Gastroesophageal sphincter (tissue), 4 donors: ENCODE results near the gene GBX1. TPM values are rescaled to one million over a fixed set of nuclear protein-coding genes. Genes with fewer than 3 reads are reported as not detected.

ENCODE experiments used
- ATAC-seq: fragments of 150-250 bp; one replicate; pipeline ENCODE4 v1.9.1; 2016; ENCODE audit warnings: mild to moderate bottlenecking, moderate library complexity
- H3K27ac ChIP-seq, 4 donors: fragments of 200-600 bp; sonication (generic) in 3 of 4; 1 replicate in 3 of 4; 2 replicates in 1 of 4; pipeline ENCODE4 v1.5.1; 2016 to 2019
- H3K27me3 ChIP-seq: fragments of 200-600 bp; sonication (generic); one replicate; pipeline ENCODE4 v1.5.1; 2019
- H3K36me3 ChIP-seq, 2 donors: fragments of 200-600 bp; sonication (generic); one replicate each; pipeline ENCODE4 v1.5.1; 2019; ENCODE audit warnings: control low read depth in 1 of 2
- H3K4me1 ChIP-seq, 3 donors: fragments of 200-600 bp; sonication (generic); 1 replicate in 2 of 3; 2 replicates in 1 of 3; pipeline ENCODE4 v1.5.1; 2016 to 2019; ENCODE audit warnings: control low read depth in 2 of 3
- H3K4me3 ChIP-seq, 2 donors: fragments of 200-600 bp; sonication (generic); one replicate each; pipeline ENCODE4 v1.5.1; 2019; ENCODE audit warnings: mild to moderate bottlenecking in 1 of 2, moderate library complexity in 1 of 2
- H3K9me3 ChIP-seq, 3 donors: fragments of 200-600 bp; sonication (generic); one replicate each; pipeline ENCODE4 v1.5.1; 2017 to 2019; ENCODE audit warnings: control low read depth in 2 of 3
- EP300 ChIP-seq: sonication (generic); formaldehyde crosslinking; IDR thresholded peaks from one replicate; pipeline ENCODE4 v1.6.1; 2017; ENCODE audit warnings: antibody characterized with exemption, mild to moderate bottlenecking
- POLR2A ChIP-seq, 2 donors: fragments of 450-650 bp; IDR thresholded peaks; one replicate each; pipeline ENCODE4 v1.6.1; 2017; ENCODE audit warnings: antibody characterized with exemption in 2 of 2, mild to moderate bottlenecking in 2 of 2, moderate library complexity in 1 of 2
- POLR2AphosphoS5 ChIP-seq: sonication (generic); formaldehyde crosslinking; IDR thresholded peaks from one replicate; pipeline ENCODE4 v1.6.1; 2017; ENCODE audit warnings: antibody characterized with exemption
- WGBS, 2 donors: methylation state at CpG; one replicate each; pipeline ENCODE4 v1.1.5; 2018; ENCODE audit warnings: low coverage in 1 of 2; 5-methylcytosine and 5-hydroxymethylcytosine counted together
- total RNA-seq, 4 donors: library from RNA; depleted of rRNA; stranded (reverse); fragments of >200 nt; gene quantifications; one replicate each; pipeline ENCODE4 v1.1.0, GENCODE V29; 2016
- TF ChIP-seq, protein P1 (sequence below), 4 experiments: fragments of 200-600 bp in 2 of 4; fragments of 450-650 bp in 2 of 4; sonication (generic) in 1 of 4; IDR thresholded peaks; one replicate each; pipeline ENCODE4 v1.5.1; 2017 to 2019; ENCODE audit warnings: antibody characterized with exemption in 4 of 4, mild to moderate bottlenecking in 2 of 4, moderate library complexity in 2 of 4

The GBX1 gene
- total RNA-seq, 4 donors from 2014 or later, result not detected

DNA sequence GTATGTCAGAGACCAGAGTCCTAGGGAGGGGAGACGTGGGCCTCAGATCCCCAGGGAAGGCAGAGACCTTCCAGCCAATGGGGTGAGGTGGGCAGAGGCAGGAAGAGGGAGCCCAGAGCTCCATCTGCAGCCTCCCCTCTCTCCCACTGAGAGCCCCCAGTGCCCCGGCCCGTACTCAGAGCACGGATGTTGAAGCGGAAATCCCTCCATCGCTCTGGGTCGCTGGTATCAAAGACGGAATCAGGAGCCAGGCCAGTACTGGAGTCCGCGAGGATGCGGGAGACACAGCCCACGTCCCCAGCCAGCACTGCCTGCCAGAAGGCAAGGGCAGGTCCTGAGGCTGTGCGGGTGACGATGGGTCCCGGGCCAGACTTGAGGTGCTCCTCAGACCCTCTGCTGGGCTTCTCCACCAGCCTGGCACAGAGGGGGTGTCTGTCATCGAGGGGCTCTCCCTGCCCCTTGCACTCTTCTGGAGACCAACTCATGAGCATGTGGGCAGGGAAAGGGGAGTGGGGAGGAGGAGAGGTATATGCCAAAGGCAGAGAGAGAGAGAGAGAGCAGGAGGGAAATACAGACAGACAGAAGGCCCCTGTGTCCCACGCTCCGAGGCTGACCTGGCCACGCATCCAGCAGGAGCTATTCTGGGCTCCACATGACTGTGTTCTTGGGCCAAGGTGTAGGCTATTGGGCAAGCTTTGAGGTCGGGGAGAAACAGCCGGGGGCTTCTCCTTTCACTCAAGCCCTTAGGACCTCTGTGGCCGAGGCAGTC, 19.3 kb upstream of the GBX1 start, which contains the start of gene ASB10:
TSS of gene ASB10 (minus strand) at position 611 of the 769 bp plus-strand sequence. CDS start at position 491, 120 bp downstream.
- TF ChIP-seq POLR2A (IDR thresholded peaks at IDR 0.05) (no peak), POLR2AphosphoS5 (no peak), EP300 (no peak)
- TF ChIP-seq, protein P1, sequence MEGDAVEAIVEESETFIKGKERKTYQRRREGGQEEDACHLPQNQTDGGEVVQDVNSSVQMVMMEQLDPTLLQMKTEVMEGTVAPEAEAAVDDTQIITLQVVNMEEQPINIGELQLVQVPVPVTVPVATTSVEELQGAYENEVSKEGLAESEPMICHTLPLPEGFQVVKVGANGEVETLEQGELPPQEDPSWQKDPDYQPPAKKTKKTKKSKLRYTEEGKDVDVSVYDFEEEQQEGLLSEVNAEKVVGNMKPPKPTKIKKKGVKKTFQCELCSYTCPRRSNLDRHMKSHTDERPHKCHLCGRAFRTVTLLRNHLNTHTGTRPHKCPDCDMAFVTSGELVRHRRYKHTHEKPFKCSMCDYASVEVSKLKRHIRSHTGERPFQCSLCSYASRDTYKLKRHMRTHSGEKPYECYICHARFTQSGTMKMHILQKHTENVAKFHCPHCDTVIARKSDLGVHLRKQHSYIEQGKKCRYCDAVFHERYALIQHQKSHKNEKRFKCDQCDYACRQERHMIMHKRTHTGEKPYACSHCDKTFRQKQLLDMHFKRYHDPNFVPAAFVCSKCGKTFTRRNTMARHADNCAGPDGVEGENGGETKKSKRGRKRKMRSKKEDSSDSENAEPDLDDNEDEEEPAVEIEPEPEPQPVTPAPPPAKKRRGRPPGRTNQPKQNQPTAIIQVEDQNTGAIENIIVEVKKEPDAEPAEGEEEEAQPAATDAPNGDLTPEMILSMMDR (IDR thresholded peaks at IDR 0.05), result no peak
- ATAC-seq, result no peak
- H3K27ac ChIP-seq, result no peak within 1 kb of the TSS
- H3K27me3 ChIP-seq, result peaks cover 21% of the 10 kb centered on the region
- 74% methylated on average over 3 of the region's 22 CpGs; no CpG with 5 or more reads in 1 of the 2 donors for WGBS, 2 donors
- H3K4me3 ChIP-seq, result no peak within 1 kb of the TSS
- no peaks in the 10 kb centered on the region for H3K9me3 ChIP-seq
- no peaks in the 10 kb centered on the region for H3K4me1 ChIP-seq
- H3K36me3 ChIP-seq, result no peaks in the 10 kb centered on the region

GRCh38 chr7:151185762-151186639, 18.5 kb upstream of the GBX1 start:
- no peak overlapping the region for H3K27ac ChIP-seq
- H3K9me3 ChIP-seq, result no peaks in the 10 kb centered on the region
- no peaks in the 10 kb centered on the region for H3K4me1 ChIP-seq
- 100% methylated on average over 4 of the region's 16 CpGs; no CpG with 5 or more reads in 1 of the 2 donors for WGBS, 2 donors
- peaks cover 19% of the 10 kb centered on the region for H3K27me3 ChIP-seq
- no peak overlapping the region for H3K4me3 ChIP-seq
- TF ChIP-seq EP300 (no peak), POLR2AphosphoS5 (no peak), POLR2A (IDR thresholded peaks at IDR 0.05) (no peak)
- TF ChIP-seq, protein P1 (IDR thresholded peaks at IDR 0.05), result no peak
- no peak for ATAC-seq
- H3K36me3 ChIP-seq, result no peaks in the 10 kb centered on the region

DNA sequence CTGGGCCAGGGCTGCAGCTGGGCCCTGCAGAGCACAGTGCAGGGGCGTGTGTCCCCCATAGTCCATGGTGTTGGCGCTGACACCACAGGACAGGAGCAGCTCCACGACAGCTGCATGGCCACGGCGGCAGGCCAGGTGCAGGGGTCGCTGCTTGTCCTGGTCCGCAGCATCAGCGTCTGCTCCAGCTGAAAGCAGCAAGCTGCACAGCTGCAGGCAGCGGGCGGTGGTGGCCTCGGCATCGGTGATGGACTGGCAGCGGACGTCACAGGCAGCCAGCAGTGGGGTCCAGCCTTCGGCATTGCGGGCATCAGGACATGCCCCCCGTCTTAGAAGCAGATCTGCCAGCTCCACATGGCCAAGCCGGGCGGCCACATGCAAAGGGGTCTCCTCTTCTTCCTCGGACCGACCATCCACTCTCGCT, 13.5 kb upstream of the GBX1 start:
- H3K27me3 ChIP-seq, result peaks cover 47% of the 10 kb centered on the region
- no peak overlapping the region for H3K27ac ChIP-seq
- H3K4me3 ChIP-seq, result no peak overlapping the region
- H3K9me3 ChIP-seq, result no peaks in the 10 kb centered on the region
- no peak for ATAC-seq
- H3K4me1 ChIP-seq, result no peaks in the 10 kb centered on the region
- no peak for TF ChIP-seq EP300
- TF ChIP-seq, protein P1 (IDR thresholded peaks at IDR 0.05), result no peak
- no peak for TF ChIP-seq POLR2AphosphoS5
- no peak for TF ChIP-seq POLR2A (IDR thresholded peaks at IDR 0.05)
- no peaks in the 10 kb centered on the region for H3K36me3 ChIP-seq
- WGBS, 2 donors, result 80% methylated on average over 6 of the region's 22 CpGs; no CpG with 5 or more reads in 1 of the 2 donors

- H3K27me3 ChIP-seq, result peaks cover 58% of the 10 kb centered on the region
- ATAC-seq, result no peak
- peaks cover 0 to 1% (median 0%) of the 10 kb centered on the region in 3 donors for H3K4me1 ChIP-seq
- TF ChIP-seq POLR2A (IDR thresholded peaks at IDR 0.05) (no peak), POLR2AphosphoS5 (no peak), EP300 (no peak)
- TF ChIP-seq, protein P1 (IDR thresholded peaks at IDR 0.05), result no peak
- WGBS, 2 donors, result no CpG with 5 or more reads among the region's 4 CpGs
- H3K27ac ChIP-seq, result no peak overlapping the region
- no peaks in the 10 kb centered on the region for H3K36me3 ChIP-seq
- H3K9me3 ChIP-seq, result no peaks in the 10 kb centered on the region
- H3K4me3 ChIP-seq, result no peak overlapping the region
Observed at GRCh38 chr7:151179946-151180345, 12.5 kb upstream of the GBX1 start.
